WTC11 (cell line): ENCODE measurements around the gene CELSR2. TPM values are rescaled to one million over a fixed set of nuclear protein-coding genes. Genes with fewer than 3 reads are reported as not detected.

Source experiments
- AR ChIP-seq: fragments of 250-450 bp; sonication (Bioruptor Pico); IDR thresholded peaks from 2 replicates; pipeline ENCODE4 v1.9.0; 2021; ENCODE audit warnings: mild to moderate bottlenecking
- ATF1 ChIP-seq: sonication (generic); formaldehyde crosslinking; IDR thresholded peaks from 2 replicates; pipeline ENCODE4 v1.8.1; 2023; ENCODE audit warnings: mild to moderate bottlenecking, moderate library complexity, missing genetic modification reagents
- CTCF ChIP-seq: fragments of 200-600 bp; IDR thresholded peaks from 2 replicates; pipeline ENCODE4 v1.8.0; 2022; ENCODE audit warnings: antibody characterized with exemption
- E2F4 ChIP-seq: sonication (generic); formaldehyde crosslinking; IDR thresholded peaks from 2 replicates; pipeline ENCODE4 v1.8.1; 2022; ENCODE audit warnings: low read depth, mild to moderate bottlenecking, moderate library complexity, missing genetic modification reagents, borderline replicate concordance
- FOXP1 ChIP-seq: sonication (generic); formaldehyde crosslinking; IDR thresholded peaks from 2 replicates; pipeline ENCODE4 v1.8.0; 2022; ENCODE audit warnings: missing genetic modification reagents, mild to moderate bottlenecking, moderate library complexity, borderline replicate concordance
- HMGA2 ChIP-seq: fragments of 250-450 bp; sonication (Bioruptor Pico); IDR thresholded peaks from 2 replicates; pipeline ENCODE4 v1.4.0; 2021; ENCODE audit warnings: mild to moderate bottlenecking, moderate library complexity
- JAZF1 ChIP-seq: fragments of 250-450 bp; sonication (Bioruptor Pico); IDR thresholded peaks from 2 replicates; pipeline ENCODE4 v1.9.0; 2021; ENCODE audit warnings: moderate library complexity, mild to moderate bottlenecking, inconsistent platforms
- KAT7 ChIP-seq: sonication (generic); formaldehyde crosslinking; IDR thresholded peaks from 2 replicates; pipeline ENCODE4 v1.8.1; 2023; ENCODE audit warnings: missing genetic modification reagents, mild to moderate bottlenecking, borderline replicate concordance
- NR2C2 ChIP-seq: sonication (generic); formaldehyde crosslinking; IDR thresholded peaks from 2 replicates; pipeline ENCODE4 v1.8.0; 2022; ENCODE audit warnings: mild to moderate bottlenecking, missing genetic modification reagents
- PREB ChIP-seq: sonication (generic); formaldehyde crosslinking; IDR thresholded peaks from 2 replicates; pipeline ENCODE4 v1.8.1; 2022; ENCODE audit warnings: mild to moderate bottlenecking, missing genetic modification reagents, moderate library complexity, borderline replicate concordance
- PRRX2 ChIP-seq: fragments of 250-450 bp; sonication (Bioruptor Pico); IDR thresholded peaks from 2 replicates; pipeline ENCODE4 v1.8.0; 2021; ENCODE audit warnings: mild to moderate bottlenecking
- SMAD3 ChIP-seq: sonication (generic); formaldehyde crosslinking; IDR thresholded peaks from 2 replicates; pipeline ENCODE4 v1.8.0; 2022; ENCODE audit warnings: missing genetic modification reagents, mild to moderate bottlenecking, borderline replicate concordance
- SMAD4 ChIP-seq: sonication (generic); formaldehyde crosslinking; IDR thresholded peaks from 2 replicates; pipeline ENCODE4 v1.8.0; 2022; ENCODE audit warnings: mild to moderate bottlenecking, missing genetic modification reagents
- SOX15 ChIP-seq: fragments of 250-450 bp; sonication (Bioruptor Pico); IDR thresholded peaks from 2 replicates; pipeline ENCODE4 v1.9.0; 2021; ENCODE audit warnings: mild to moderate bottlenecking
- TEAD1 ChIP-seq: sonication (generic); formaldehyde crosslinking; IDR thresholded peaks from 2 replicates; pipeline ENCODE4 v1.8.0; 2022; ENCODE audit warnings: mild to moderate bottlenecking, missing genetic modification reagents
- TEAD4 ChIP-seq: sonication (generic); formaldehyde crosslinking; IDR thresholded peaks from 2 replicates; pipeline ENCODE4 v1.8.0; 2022; ENCODE audit warnings: mild to moderate bottlenecking, missing genetic modification reagents
- ZBTB21 ChIP-seq: sonication (generic); formaldehyde crosslinking; IDR thresholded peaks from 2 replicates; pipeline ENCODE4 v1.8.1; 2023; ENCODE audit warnings: mild to moderate bottlenecking, missing genetic modification reagents, borderline replicate concordance
- ZNF121 ChIP-seq: sonication (generic); formaldehyde crosslinking; IDR thresholded peaks from 2 replicates; pipeline ENCODE4 v1.8.0; 2023; ENCODE audit warnings: missing genetic modification reagents
- ZNF232 ChIP-seq: sonication (generic); formaldehyde crosslinking; IDR thresholded peaks from 2 replicates; pipeline ENCODE4 v1.8.0; 2022; ENCODE audit warnings: mild to moderate bottlenecking, missing genetic modification reagents
- ZNF416 ChIP-seq: fragments of 250-450 bp; sonication (Bioruptor Pico); IDR thresholded peaks from 2 replicates; pipeline ENCODE4 v1.9.0; 2021; ENCODE audit warnings: mild to moderate bottlenecking, inconsistent platforms
- total RNA-seq: library from RNA; stranded (reverse); gene quantifications from 3 replicates; pipeline ENCODE4 v1.2.3, GENCODE V29; 2021
- TF ChIP-seq, protein P1 (sequence below): fragments of 250-450 bp; sonication (Bioruptor Pico); IDR thresholded peaks from 2 replicates; pipeline ENCODE4 v1.9.0; 2021; ENCODE audit warnings: moderate library complexity, mild to moderate bottlenecking, inconsistent platforms, borderline replicate concordance
- TF ChIP-seq, protein P2 (sequence below): sonication (generic); formaldehyde crosslinking; conservative IDR thresholded peaks from 2 replicates; pipeline ENCODE4 v1.8.1; 2022; ENCODE audit warnings: mild to moderate bottlenecking, missing genetic modification reagents
- TF ChIP-seq, protein P3 (sequence below): sonication (generic); formaldehyde crosslinking; IDR thresholded peaks from 2 replicates; pipeline ENCODE4 v1.8.1; 2023; ENCODE audit warnings: mild to moderate bottlenecking, missing genetic modification reagents
- TF ChIP-seq, protein P4 (sequence below): sonication (generic); formaldehyde crosslinking; conservative IDR thresholded peaks from 2 replicates; pipeline ENCODE4 v1.8.1; 2023; ENCODE audit warnings: mild to moderate bottlenecking, low read depth, missing genetic modification reagents, moderate library complexity
- TF ChIP-seq, protein P5 (sequence below): fragments of 250-450 bp; sonication (Bioruptor Pico); IDR thresholded peaks from 2 replicates; pipeline ENCODE4 v1.8.0; 2021; ENCODE audit warnings: mild to moderate bottlenecking

Gene CELSR2
- total RNA-seq, 1 experiment from 2014 or later: 31.3 TPM

GRCh38 chr1:109263597-109264378 is 14.4 kb downstream of the CELSR2 start (continued):
- TF ChIP-seq, protein P1, sequence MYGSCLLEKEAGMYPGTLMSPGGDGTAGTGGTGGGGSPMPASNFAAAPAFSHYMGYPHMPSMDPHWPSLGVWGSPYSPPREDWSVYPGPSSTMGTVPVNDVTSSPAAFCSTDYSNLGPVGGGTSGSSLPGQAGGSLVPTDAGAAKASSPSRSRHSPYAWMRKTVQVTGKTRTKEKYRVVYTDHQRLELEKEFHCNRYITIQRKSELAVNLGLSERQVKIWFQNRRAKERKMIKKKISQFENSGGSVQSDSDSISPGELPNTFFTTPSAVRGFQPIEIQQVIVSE (CRISPR knock-in tag): no peak
- TF ChIP-seq TEAD1 (CRISPR knock-in tag): peak; percentile 88
- no peak for TF ChIP-seq PREB (CRISPR knock-in tag)
- TF ChIP-seq, protein P2, sequence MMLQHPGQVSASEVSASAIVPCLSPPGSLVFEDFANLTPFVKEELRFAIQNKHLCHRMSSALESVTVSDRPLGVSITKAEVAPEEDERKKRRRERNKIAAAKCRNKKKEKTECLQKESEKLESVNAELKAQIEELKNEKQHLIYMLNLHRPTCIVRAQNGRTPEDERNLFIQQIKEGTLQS (CRISPR knock-in tag): no peak
- TF ChIP-seq, protein P3, sequence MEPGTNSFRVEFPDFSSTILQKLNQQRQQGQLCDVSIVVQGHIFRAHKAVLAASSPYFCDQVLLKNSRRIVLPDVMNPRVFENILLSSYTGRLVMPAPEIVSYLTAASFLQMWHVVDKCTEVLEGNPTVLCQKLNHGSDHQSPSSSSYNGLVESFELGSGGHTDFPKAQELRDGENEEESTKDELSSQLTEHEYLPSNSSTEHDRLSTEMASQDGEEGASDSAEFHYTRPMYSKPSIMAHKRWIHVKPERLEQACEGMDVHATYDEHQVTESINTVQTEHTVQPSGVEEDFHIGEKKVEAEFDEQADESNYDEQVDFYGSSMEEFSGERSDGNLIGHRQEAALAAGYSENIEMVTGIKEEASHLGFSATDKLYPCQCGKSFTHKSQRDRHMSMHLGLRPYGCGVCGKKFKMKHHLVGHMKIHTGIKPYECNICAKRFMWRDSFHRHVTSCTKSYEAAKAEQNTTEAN (CRISPR knock-in tag): peak; percentile 93
- no peak for TF ChIP-seq JAZF1 (CRISPR knock-in tag)
- peak; percentile 71; the same call in 1 of the 2 replicates for TF ChIP-seq FOXP1 (CRISPR knock-in tag)
- TF ChIP-seq, protein P4, sequence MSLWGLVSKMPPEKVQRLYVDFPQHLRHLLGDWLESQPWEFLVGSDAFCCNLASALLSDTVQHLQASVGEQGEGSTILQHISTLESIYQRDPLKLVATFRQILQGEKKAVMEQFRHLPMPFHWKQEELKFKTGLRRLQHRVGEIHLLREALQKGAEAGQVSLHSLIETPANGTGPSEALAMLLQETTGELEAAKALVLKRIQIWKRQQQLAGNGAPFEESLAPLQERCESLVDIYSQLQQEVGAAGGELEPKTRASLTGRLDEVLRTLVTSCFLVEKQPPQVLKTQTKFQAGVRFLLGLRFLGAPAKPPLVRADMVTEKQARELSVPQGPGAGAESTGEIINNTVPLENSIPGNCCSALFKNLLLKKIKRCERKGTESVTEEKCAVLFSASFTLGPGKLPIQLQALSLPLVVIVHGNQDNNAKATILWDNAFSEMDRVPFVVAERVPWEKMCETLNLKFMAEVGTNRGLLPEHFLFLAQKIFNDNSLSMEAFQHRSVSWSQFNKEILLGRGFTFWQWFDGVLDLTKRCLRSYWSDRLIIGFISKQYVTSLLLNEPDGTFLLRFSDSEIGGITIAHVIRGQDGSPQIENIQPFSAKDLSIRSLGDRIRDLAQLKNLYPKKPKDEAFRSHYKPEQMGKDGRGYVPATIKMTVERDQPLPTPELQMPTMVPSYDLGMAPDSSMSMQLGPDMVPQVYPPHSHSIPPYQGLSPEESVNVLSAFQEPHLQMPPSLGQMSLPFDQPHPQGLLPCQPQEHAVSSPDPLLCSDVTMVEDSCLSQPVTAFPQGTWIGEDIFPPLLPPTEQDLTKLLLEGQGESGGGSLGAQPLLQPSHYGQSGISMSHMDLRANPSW: no peak
- TF ChIP-seq CTCF: peak; percentile 97
- no peak for TF ChIP-seq ATF1 (CRISPR knock-in tag)
- TF ChIP-seq HMGA2 (CRISPR knock-in tag): no peak
- TF ChIP-seq PRRX2 (CRISPR knock-in tag): no peak
- TF ChIP-seq SMAD4 (CRISPR knock-in tag): peak; percentile 86; the same call in 1 of the 2 replicates
- TF ChIP-seq E2F4 (CRISPR knock-in tag): no peak
- 0 out of 2 replicates have a peak, but pooled peaks have one; percentile 49 for TF ChIP-seq TEAD4
- TF ChIP-seq ZNF232: peak; percentile 95
- no peak for TF ChIP-seq AR (CRISPR knock-in tag)
- peak; percentile 64 for TF ChIP-seq NR2C2
- TF ChIP-seq SMAD3: peak; percentile 95
- no peak for TF ChIP-seq ZNF416
- no peak for TF ChIP-seq SOX15
- TF ChIP-seq ZNF121: peak; percentile 83
- TF ChIP-seq ZBTB21: no peak
- TF ChIP-seq KAT7 (CRISPR knock-in tag): peak; percentile 32; the same call in 1 of the 2 replicates
- TF ChIP-seq, protein P5, sequence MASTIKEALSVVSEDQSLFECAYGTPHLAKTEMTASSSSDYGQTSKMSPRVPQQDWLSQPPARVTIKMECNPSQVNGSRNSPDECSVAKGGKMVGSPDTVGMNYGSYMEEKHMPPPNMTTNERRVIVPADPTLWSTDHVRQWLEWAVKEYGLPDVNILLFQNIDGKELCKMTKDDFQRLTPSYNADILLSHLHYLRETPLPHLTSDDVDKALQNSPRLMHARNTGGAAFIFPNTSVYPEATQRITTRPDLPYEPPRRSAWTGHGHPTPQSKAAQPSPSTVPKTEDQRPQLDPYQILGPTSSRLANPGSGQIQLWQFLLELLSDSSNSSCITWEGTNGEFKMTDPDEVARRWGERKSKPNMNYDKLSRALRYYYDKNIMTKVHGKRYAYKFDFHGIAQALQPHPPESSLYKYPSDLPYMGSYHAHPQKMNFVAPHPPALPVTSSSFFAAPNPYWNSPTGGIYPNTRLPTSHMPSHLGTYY (CRISPR knock-in tag): no peak
